T follicular helper cell (primary cell): ENCODE results near the gene RPEL1.
"Not testable (repeated sequence)": the region's sequence is repeated elsewhere in the genome, so short reads cannot be mapped to it uniquely, and the experiment has no call there.

Experiments used
- DNase-seq: peaks from one replicate; pipeline ENCODE4 v3.0.0-alpha.2; 2020; ENCODE audit warnings: low read depth
- total RNA-seq, 2 experiments: gene quantifications; one replicate each; lab custom pipeline; 2026; lab: John Stamatoyannopoulos, UW

Gene RPEL1
- 0.12 to 0.17 reads per million in 2 experiments for total RNA-seq

GRCh38 chr10:103245587-103245986, at the start of gene RPEL1:
RPEL1 (plus strand) TSS chr10:103245887; CDS start chr10:103245997, 110 bp downstream.
- not testable (repeated sequence) for DNase-seq

- no peak for DNase-seq
Observed at GRCh38 chr10:103196516-103196915, 49.2 kb upstream of the RPEL1 start.

GRCh38 chr10:103197174-103197573, 48.5 kb upstream of the RPEL1 start:
- DNase-seq, result no peak

GRCh38 chr10:103197903-103198302, 47.8 kb upstream of the RPEL1 start:
- DNase-seq, result no peak

- no peak for DNase-seq
Observed at GRCh38 chr10:103198648-103199047, 47.0 kb upstream of the RPEL1 start.

GRCh38 chr10:103199488-103199887, 46.2 kb upstream of the RPEL1 start:
- no peak for DNase-seq

- no peak for DNase-seq
Observed at GRCh38 chr10:103202319-103202718, 43.4 kb upstream of the RPEL1 start.

GRCh38 chr10:103203466-103203865, 42.2 kb upstream of the RPEL1 start:
- DNase-seq, result no peak

GRCh38 chr10:103204353-103205255, 41.1 kb upstream of the RPEL1 start:
- DNase-seq, result no peak

GRCh38 chr10:103205401-103205800, 40.3 kb upstream of the RPEL1 start:
- not testable (repeated sequence) for DNase-seq

GRCh38 chr10:103206715-103207114, 39.0 kb upstream of the RPEL1 start:
- not testable (repeated sequence) for DNase-seq

GRCh38 chr10:103207141-103207540, 38.5 kb upstream of the RPEL1 start:
- DNase-seq, result no peak

- DNase-seq, result not testable (repeated sequence)
Observed at GRCh38 chr10:103207643-103208042, 38.0 kb upstream of the RPEL1 start.

GRCh38 chr10:103210262-103210661, 35.4 kb upstream of the RPEL1 start:
- not testable (repeated sequence) for DNase-seq

GRCh38 chr10:103215601-103216000, 30.1 kb upstream of the RPEL1 start:
- no peak for DNase-seq

GRCh38 chr10:103216362-103216761, 29.3 kb upstream of the RPEL1 start:
- DNase-seq, result not testable (repeated sequence)

- no peak for DNase-seq
Observed at GRCh38 chr10:103224133-103224532, 21.6 kb upstream of the RPEL1 start.

GRCh38 chr10:103224721-103225120, 21.0 kb upstream of the RPEL1 start:
- not testable (repeated sequence) for DNase-seq

GRCh38 chr10:103225939-103226338, 19.7 kb upstream of the RPEL1 start:
- no peak for DNase-seq

GRCh38 chr10:103227416-103227815, 18.3 kb upstream of the RPEL1 start:
- no peak for DNase-seq

GRCh38 chr10:103231047-103231551, 14.6 kb upstream of the RPEL1 start:
- no peak for DNase-seq

- DNase-seq, result no peak
Observed at GRCh38 chr10:103232131-103232673, 13.5 kb upstream of the RPEL1 start.
